DND-41 (cell line): ENCODE measurements around the gene GCFC2.

Experiments
- ATAC-seq: fragments of 200-7000 bp; cut with Tn5 transposase; 3 replicates; pipeline ENCODE4 v1.9.1; 2021; ENCODE audit warnings: low read depth; ENCODE audit not compliant: insufficient read depth
- DNase-seq: peaks from one replicate; pipeline ENCODE4 v3.0.0-alpha.2; 2020
- H2AFZ ChIP-seq: 2 replicates; pipeline ENCODE4 v1.6.0; 2012; ENCODE audit warnings: low read depth, low read length
- H3K27ac ChIP-seq: 2 replicates; pipeline ENCODE4 v1.5.1; 2012; ENCODE audit warnings: low read length, inconsistent platforms
- H3K27me3 ChIP-seq: fragments of 200-600 bp; sonication (generic); 2 replicates; pipeline ENCODE4 v1.6.0; 2012; ENCODE audit warnings: low read length, mild to moderate bottlenecking, inconsistent platforms; ENCODE audit not compliant: insufficient read depth, poor library complexity
- H3K36me3 ChIP-seq: 2 replicates; pipeline ENCODE4 v1.5.1; 2012; ENCODE audit warnings: low read length, inconsistent platforms; ENCODE audit not compliant: insufficient read depth
- H3K4me1 ChIP-seq: 2 replicates; pipeline ENCODE4 v1.5.1; 2012; ENCODE audit warnings: mild to moderate bottlenecking, low read length; ENCODE audit not compliant: insufficient read depth
- H3K4me2 ChIP-seq: 2 replicates; pipeline ENCODE4 v1.6.0; 2012; ENCODE audit warnings: mild to moderate bottlenecking, moderate library complexity, low read length, inconsistent platforms; ENCODE audit not compliant: insufficient read depth
- H3K4me3 ChIP-seq, 2 experiments: fragments of 200-600 bp in 1 of 2; shearing (Covaris generic) in 1 of 2; 2 replicates each; pipeline ENCODE4 v1.5.1; 2012 to 2016; ENCODE audit warnings: inconsistent platforms in 2 of 2, low read length in 2 of 2, mild to moderate bottlenecking in 2 of 2, low read depth in 1 of 2, moderate library complexity in 1 of 2
- H3K79me2 ChIP-seq: 2 replicates; pipeline ENCODE4 v1.6.0; 2012; ENCODE audit warnings: low read length, inconsistent platforms; ENCODE audit not compliant: insufficient read depth
- H3K9ac ChIP-seq: 2 replicates; pipeline ENCODE4 v1.6.0; 2012; ENCODE audit warnings: low read depth, mild to moderate bottlenecking, inconsistent platforms, low read length, moderate library complexity
- H3K9me3 ChIP-seq: 2 replicates; pipeline ENCODE4 v1.5.1; 2012; ENCODE audit warnings: low read length, moderate library complexity, mild to moderate bottlenecking, inconsistent platforms; ENCODE audit not compliant: insufficient read depth, severe bottlenecking
- H4K20me1 ChIP-seq: 2 replicates; pipeline ENCODE4 v1.6.0; 2012; ENCODE audit warnings: low read length; ENCODE audit not compliant: insufficient read depth
- CTCF ChIP-seq: IDR thresholded peaks from 2 replicates; pipeline ENCODE4 v1.5.1; 2012; ENCODE audit warnings: borderline replicate concordance, low read length, moderate library complexity, mild to moderate bottlenecking; ENCODE audit not compliant: poor library complexity, severe bottlenecking; ENCODE audit errors: extremely low read depth
- EZH2 ChIP-seq: IDR thresholded peaks from 3 replicates; pipeline ENCODE4 v1.6.1; 2012; ENCODE audit warnings: borderline replicate concordance, low read depth, mild to moderate bottlenecking, moderate library complexity, low read length, inconsistent platforms; ENCODE audit not compliant: severe bottlenecking

GCFC2 gene

DNA sequence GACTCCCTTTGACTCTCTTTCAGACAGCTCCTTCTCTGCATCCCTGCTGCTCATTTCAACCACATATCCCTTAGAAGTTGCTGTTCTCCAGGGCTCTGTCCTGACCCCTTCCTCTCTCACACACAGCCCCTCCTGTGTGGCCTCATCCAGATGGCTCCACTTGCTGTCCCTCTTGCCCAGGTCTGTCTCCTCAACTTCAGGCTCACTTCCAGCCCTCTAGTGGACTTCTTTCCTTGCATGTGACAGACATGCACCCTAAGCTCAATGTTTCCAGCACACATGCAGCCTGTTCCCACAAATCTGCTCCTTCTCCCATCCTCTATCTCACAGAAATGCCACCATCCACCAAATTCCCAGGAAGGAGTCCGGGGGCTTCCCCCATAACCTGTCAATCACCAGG is 73.1 kb downstream of the GCFC2 start:
- H3K4me3 ChIP-seq = no peak overlapping the region
- ATAC-seq (no peak), DNase-seq (no peak)
- no peak overlapping the region; the same call in 1 of the 2 replicates for H3K9ac ChIP-seq
- H3K4me2 ChIP-seq = no peak overlapping the region
- no peaks in the 10 kb centered on the region for H4K20me1 ChIP-seq
- no peak overlapping the region for H2AFZ ChIP-seq
- 0 out of 2 replicates have a peak, but pooled peaks cover 3% of the 10 kb centered on the region for H3K4me1 ChIP-seq
- no peaks in the 10 kb centered on the region for H3K9me3 ChIP-seq
- H3K27me3 ChIP-seq = peaks cover 14% of the 10 kb centered on the region
- no peak for TF ChIP-seq CTCF
- no peak for TF ChIP-seq EZH2
- H3K27ac ChIP-seq = no peak overlapping the region
- H3K36me3 ChIP-seq = no peaks in the 10 kb centered on the region
- H3K79me2 ChIP-seq = no peaks in the 10 kb centered on the region

DNA sequence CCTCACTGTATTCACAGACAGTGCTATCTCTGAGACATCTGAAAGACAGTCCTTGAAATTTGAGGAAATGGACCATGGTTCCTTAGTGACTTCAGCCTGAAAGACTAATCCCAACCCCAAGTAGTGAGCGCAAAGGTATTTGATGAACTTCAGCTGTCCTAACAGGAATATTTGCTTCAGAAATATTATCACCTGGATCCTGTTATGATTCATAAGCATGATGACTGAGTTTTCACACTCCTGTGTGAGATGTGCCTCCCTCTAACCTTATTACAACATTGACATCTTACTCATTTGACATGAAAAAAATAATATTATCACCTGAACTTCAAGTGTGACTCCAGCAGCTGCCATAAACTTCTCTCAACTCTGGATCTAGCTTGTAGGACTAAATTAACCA is 75.8 kb downstream of the GCFC2 start:
- no peaks in the 10 kb centered on the region for H4K20me1 ChIP-seq
- DNase-seq = no peak

DNA sequence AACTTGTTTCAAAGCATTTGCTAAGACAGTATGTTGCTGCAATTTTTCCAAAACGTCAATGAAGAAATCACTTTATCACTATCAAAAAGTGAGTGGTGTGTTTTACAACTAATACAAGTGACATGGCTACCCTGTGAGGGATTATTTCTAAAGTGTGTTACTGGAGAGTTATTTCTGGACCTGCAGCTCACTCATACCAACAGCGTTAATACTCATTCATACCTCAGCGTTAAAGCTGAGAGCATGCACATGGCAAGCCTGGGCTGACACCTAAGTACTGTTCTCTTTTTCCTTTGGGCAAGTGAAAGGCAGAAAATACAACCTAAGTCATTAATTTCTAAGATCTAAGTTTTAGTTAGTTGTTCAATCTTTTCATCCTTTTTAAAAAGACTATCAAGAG is 77.1 kb downstream of the GCFC2 start:
- peaks cover 11% of the 10 kb centered on the region for H3K27me3 ChIP-seq
- H3K9ac ChIP-seq = no peak overlapping the region
- ATAC-seq (no peak), DNase-seq (no peak)
- H3K79me2 ChIP-seq = no peaks in the 10 kb centered on the region
- no peak overlapping the region for H2AFZ ChIP-seq
- no peak overlapping the region for H3K4me2 ChIP-seq
- no peaks in the 10 kb centered on the region for H3K9me3 ChIP-seq
- TF ChIP-seq EZH2 = no peak
- TF ChIP-seq CTCF = no peak
- no peaks in the 10 kb centered on the region for H4K20me1 ChIP-seq
- H3K27ac ChIP-seq = no peak overlapping the region
- H3K4me3 ChIP-seq = no peak overlapping the region
- H3K36me3 ChIP-seq = no peaks in the 10 kb centered on the region
- no peaks in the 10 kb centered on the region for H3K4me1 ChIP-seq

More for the DNA sequence above, 75.8 kb downstream of the GCFC2 start:
- ATAC-seq = no peak
- Histone ChIP-seq H2AFZ (no peak overlapping the region), H3K27me3 (peaks cover 14% of the 10 kb centered on the region), H3K9ac (no peak overlapping the region), H3K36me3 (no peaks in the 10 kb centered on the region), H3K79me2 (no peaks in the 10 kb centered on the region), H3K9me3 (no peaks in the 10 kb centered on the region), H3K27ac (no peak overlapping the region), H3K4me2 (no peak overlapping the region), H3K4me3 (no peak overlapping the region), H3K4me1 (no peaks in the 10 kb centered on the region)
- no peak for TF ChIP-seq EZH2
- TF ChIP-seq CTCF = no peak

GRCh38 chr2:75632813-75633212 is 77.9 kb downstream of the GCFC2 start:
- no peaks in the 10 kb centered on the region for H3K9me3 ChIP-seq
- no peak for TF ChIP-seq EZH2
- TF ChIP-seq CTCF = no peak
- ATAC-seq (no peak), DNase-seq (no peak)
- H3K4me2 ChIP-seq = no peak overlapping the region
- H2AFZ ChIP-seq = no peak overlapping the region
- peaks cover 6% of the 10 kb centered on the region for H3K27me3 ChIP-seq
- H3K36me3 ChIP-seq = no peaks in the 10 kb centered on the region
- H3K4me3 ChIP-seq = no peak overlapping the region
- H4K20me1 ChIP-seq = no peaks in the 10 kb centered on the region
- H3K9ac ChIP-seq = no peak overlapping the region
- no peak overlapping the region for H3K27ac ChIP-seq
- no peaks in the 10 kb centered on the region for H3K79me2 ChIP-seq
- no peaks in the 10 kb centered on the region for H3K4me1 ChIP-seq
